DND-41 (cell line): ENCODE measurements around the gene JCAD.

Experiments used
- ATAC-seq: fragments of 200-7000 bp; cut with Tn5 transposase; 3 replicates; pipeline ENCODE4 v1.9.1; 2021; ENCODE audit warnings: low read depth; ENCODE audit not compliant: insufficient read depth
- DNase-seq: peaks from one replicate; pipeline ENCODE4 v3.0.0-alpha.2; 2020
- H2AFZ ChIP-seq: 2 replicates; pipeline ENCODE4 v1.6.0; 2012; ENCODE audit warnings: low read depth, low read length
- H3K27ac ChIP-seq: 2 replicates; pipeline ENCODE4 v1.5.1; 2012; ENCODE audit warnings: low read length, inconsistent platforms
- H3K27me3 ChIP-seq: fragments of 200-600 bp; sonication (generic); 2 replicates; pipeline ENCODE4 v1.6.0; 2012; ENCODE audit warnings: low read length, mild to moderate bottlenecking, inconsistent platforms; ENCODE audit not compliant: insufficient read depth, poor library complexity
- H3K36me3 ChIP-seq: 2 replicates; pipeline ENCODE4 v1.5.1; 2012; ENCODE audit warnings: low read length, inconsistent platforms; ENCODE audit not compliant: insufficient read depth
- H3K4me1 ChIP-seq: 2 replicates; pipeline ENCODE4 v1.5.1; 2012; ENCODE audit warnings: mild to moderate bottlenecking, low read length; ENCODE audit not compliant: insufficient read depth
- H3K4me2 ChIP-seq: 2 replicates; pipeline ENCODE4 v1.6.0; 2012; ENCODE audit warnings: mild to moderate bottlenecking, moderate library complexity, low read length, inconsistent platforms; ENCODE audit not compliant: insufficient read depth
- H3K4me3 ChIP-seq, 2 experiments: fragments of 200-600 bp in 1 of 2; shearing (Covaris generic) in 1 of 2; 2 replicates each; pipeline ENCODE4 v1.5.1; 2012 to 2016; ENCODE audit warnings: inconsistent platforms in 2 of 2, low read length in 2 of 2, mild to moderate bottlenecking in 2 of 2, low read depth in 1 of 2, moderate library complexity in 1 of 2
- H3K79me2 ChIP-seq: 2 replicates; pipeline ENCODE4 v1.6.0; 2012; ENCODE audit warnings: low read length, inconsistent platforms; ENCODE audit not compliant: insufficient read depth
- H3K9ac ChIP-seq: 2 replicates; pipeline ENCODE4 v1.6.0; 2012; ENCODE audit warnings: low read depth, mild to moderate bottlenecking, inconsistent platforms, low read length, moderate library complexity
- H3K9me3 ChIP-seq: 2 replicates; pipeline ENCODE4 v1.5.1; 2012; ENCODE audit warnings: low read length, moderate library complexity, mild to moderate bottlenecking, inconsistent platforms; ENCODE audit not compliant: insufficient read depth, severe bottlenecking
- H4K20me1 ChIP-seq: 2 replicates; pipeline ENCODE4 v1.6.0; 2012; ENCODE audit warnings: low read length; ENCODE audit not compliant: insufficient read depth
- CTCF ChIP-seq: IDR thresholded peaks from 2 replicates; pipeline ENCODE4 v1.5.1; 2012; ENCODE audit warnings: borderline replicate concordance, low read length, moderate library complexity, mild to moderate bottlenecking; ENCODE audit not compliant: poor library complexity, severe bottlenecking; ENCODE audit errors: extremely low read depth
- EZH2 ChIP-seq: IDR thresholded peaks from 3 replicates; pipeline ENCODE4 v1.6.1; 2012; ENCODE audit warnings: borderline replicate concordance, low read depth, mild to moderate bottlenecking, moderate library complexity, low read length, inconsistent platforms; ENCODE audit not compliant: severe bottlenecking

JCAD gene

GRCh38 chr10:30039988-30040387 is 19.4 kb downstream of the JCAD start:
- Histone ChIP-seq H4K20me1 (no peaks in the 10 kb centered on the region), H3K9ac (no peak overlapping the region)

GRCh38 chr10:30039567-30039966 is 19.8 kb downstream of the JCAD start:
- H4K20me1 ChIP-seq, result no peaks in the 10 kb centered on the region
- no peaks in the 10 kb centered on the region for H3K36me3 ChIP-seq
- H3K4me1 ChIP-seq, result peaks cover 29% of the 10 kb centered on the region
- H3K79me2 ChIP-seq, result no peaks in the 10 kb centered on the region
- H3K4me2 ChIP-seq, result no peak overlapping the region
- H3K9ac ChIP-seq, result no peak overlapping the region
- ATAC-seq (no peak), DNase-seq (no peak)
- no peaks in the 10 kb centered on the region for H3K9me3 ChIP-seq
- TF ChIP-seq EZH2 (no peak), CTCF (no peak)
- no peaks in the 10 kb centered on the region for H3K27me3 ChIP-seq
- no peak overlapping the region for H3K4me3 ChIP-seq
- H2AFZ ChIP-seq, result no peak overlapping the region
- H3K27ac ChIP-seq, result no peak overlapping the region

More at GRCh38 chr10:30039988-30040387, 19.4 kb downstream of the JCAD start:
- no peak for ATAC-seq
- H3K36me3 ChIP-seq, result no peaks in the 10 kb centered on the region
- H2AFZ ChIP-seq, result no peak overlapping the region
- H3K4me1 ChIP-seq, result peaks cover 29% of the 10 kb centered on the region
- H3K9me3 ChIP-seq, result no peaks in the 10 kb centered on the region
- no peak overlapping the region for H3K4me3 ChIP-seq
- no peaks in the 10 kb centered on the region for H3K27me3 ChIP-seq
- H3K79me2 ChIP-seq, result no peaks in the 10 kb centered on the region
- H3K4me2 ChIP-seq, result no peak overlapping the region
- H3K27ac ChIP-seq, result no peak overlapping the region
- TF ChIP-seq CTCF (no peak), EZH2 (no peak)
- no peak for DNase-seq

- Histone ChIP-seq H4K20me1 (no peaks in the 10 kb centered on the region), H3K36me3 (no peaks in the 10 kb centered on the region), H3K4me2 (no peak overlapping the region), H3K27me3 (no peaks in the 10 kb centered on the region), H3K9ac (no peak overlapping the region), H3K79me2 (no peaks in the 10 kb centered on the region), H3K9me3 (no peaks in the 10 kb centered on the region), H2AFZ (no peak overlapping the region), H3K4me1 (peaks cover 29% of the 10 kb centered on the region), H3K4me3 (no peak overlapping the region), H3K27ac (no peak overlapping the region)
- DNase-seq (no peak), ATAC-seq (no peak)
- TF ChIP-seq CTCF (no peak), EZH2 (no peak)
Observed at GRCh38 chr10:30038781-30039536, 20.4 kb downstream of the JCAD start.
